ENCODE data around the gene SCN1A. TPM values are rescaled to one million over a fixed set of nuclear protein-coding genes. Genes with fewer than 3 reads are reported as not detected.

The SCN1A gene
- total and polyA plus RNA-seq, 2 of the 13 experiments (the other 11 are each of a cell fraction or from before 2014, with no cell fraction given), result 19.9 to 39.4 TPM

- peak; percentile 83 for TF ChIP-seq NFYB (CRISPR knock-in tag; IDR thresholded peaks at IDR 0.05)
- TF ChIP-seq AHDC1 (CRISPR knock-in tag; IDR thresholded peaks at IDR 0.05; ENCODE audit: borderline replicate concordance), result peak; percentile 60
- peak; percentile 27; the same call in 1 of the 2 replicates for TF ChIP-seq FOXM1 (CRISPR knock-in tag; IDR thresholded peaks at IDR 0.05)
- TF ChIP-seq ARNT2 (CRISPR knock-in tag; IDR thresholded peaks at IDR 0.05; ENCODE audit: low read depth), result peak; percentile 89; the same call in 1 of the 2 replicates
- peak; percentile 78; the same call in 1 of the 2 replicates for TF ChIP-seq CBX5 (CRISPR knock-in tag; IDR thresholded peaks at IDR 0.05; ENCODE audit: borderline replicate concordance)
- peak; percentile 93 for TF ChIP-seq MEIS2 (CRISPR knock-in tag; IDR thresholded peaks at IDR 0.05)
- peak; percentile 95 for TF ChIP-seq GZF1 (CRISPR knock-in tag; IDR thresholded peaks at IDR 0.05)
- peak; percentile 85 for TF ChIP-seq ARID4A (CRISPR knock-in tag; IDR thresholded peaks at IDR 0.05; ENCODE audit: borderline replicate concordance)
- peak; percentile 81 for TF ChIP-seq THAP11 (CRISPR knock-in tag; IDR thresholded peaks at IDR 0.05)
- no peak for TF ChIP-seq ZNF646 (CRISPR knock-in tag; IDR thresholded peaks at IDR 0.05)
- TF ChIP-seq ZNF577 (CRISPR knock-in tag; IDR thresholded peaks at IDR 0.05; ENCODE audit: borderline replicate concordance, low read depth), result 0 out of 2 replicates have a peak, but pooled peaks have one; percentile 14
Measured at GRCh38 chr2:165953655-165954606, 173.9 kb downstream of the SCN1A start, which contains the start of gene TTC21B (continued).
